ENCODE results near the gene FLYWCH1.
A peak's percentile ranks its signal among the peaks of the same experiment; 100 is the strongest.
"Not testable (repeated sequence)": the region's sequence is repeated elsewhere in the genome, so short reads cannot be mapped to it uniquely, and the experiment has no call there.

Gene FLYWCH1

GRCh38 chr16:2899564-2900072, 12.1 kb upstream of the FLYWCH1 start:
- no peak for DNase-seq (ENCODE audit: low read depth in 2 of 2)

- DNase-seq (ENCODE audit: low read depth in 2 of 2), result no peak
Observed at GRCh38 chr16:2900526-2901075, 11.1 kb upstream of the FLYWCH1 start.

DNA sequence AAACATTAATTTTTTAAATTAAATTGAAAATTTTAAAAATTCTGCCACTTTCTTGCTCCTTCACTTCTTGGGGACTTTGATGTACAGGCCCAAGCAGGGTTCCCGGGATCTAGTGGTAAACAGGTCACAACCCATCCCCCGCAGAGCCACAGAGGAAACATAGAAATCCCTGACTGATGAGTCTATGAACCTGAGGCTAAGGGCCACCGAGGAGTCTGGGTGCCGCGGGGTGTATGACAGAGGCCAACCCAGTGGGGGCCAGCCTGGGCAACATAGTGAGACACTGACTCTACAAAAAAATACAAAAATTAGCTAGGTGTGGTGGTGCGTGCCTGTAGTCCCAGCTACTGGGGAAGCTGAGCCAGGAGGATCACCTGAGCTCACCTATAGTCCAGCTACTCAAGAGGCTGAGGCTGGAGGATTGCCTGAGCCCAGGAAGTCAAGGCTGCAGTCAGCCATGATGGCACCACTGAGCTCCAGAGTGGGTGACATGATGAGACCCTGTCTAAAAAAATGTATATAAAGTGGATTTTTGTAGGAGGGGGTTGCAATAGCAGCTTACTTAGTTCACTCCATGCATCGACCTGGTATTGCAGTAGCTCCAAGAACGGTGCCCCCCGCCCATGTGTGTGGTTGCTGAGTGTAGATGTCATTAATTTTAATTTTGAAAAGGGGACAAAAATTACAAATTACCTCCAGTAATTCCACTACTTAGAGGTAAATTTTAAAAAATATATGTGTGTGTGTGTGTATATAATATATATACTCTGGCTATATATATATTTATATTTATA, 9.2 kb upstream of the FLYWCH1 start:
- no peak for DNase-seq (ENCODE audit: low read depth in 2 of 2)

DNA sequence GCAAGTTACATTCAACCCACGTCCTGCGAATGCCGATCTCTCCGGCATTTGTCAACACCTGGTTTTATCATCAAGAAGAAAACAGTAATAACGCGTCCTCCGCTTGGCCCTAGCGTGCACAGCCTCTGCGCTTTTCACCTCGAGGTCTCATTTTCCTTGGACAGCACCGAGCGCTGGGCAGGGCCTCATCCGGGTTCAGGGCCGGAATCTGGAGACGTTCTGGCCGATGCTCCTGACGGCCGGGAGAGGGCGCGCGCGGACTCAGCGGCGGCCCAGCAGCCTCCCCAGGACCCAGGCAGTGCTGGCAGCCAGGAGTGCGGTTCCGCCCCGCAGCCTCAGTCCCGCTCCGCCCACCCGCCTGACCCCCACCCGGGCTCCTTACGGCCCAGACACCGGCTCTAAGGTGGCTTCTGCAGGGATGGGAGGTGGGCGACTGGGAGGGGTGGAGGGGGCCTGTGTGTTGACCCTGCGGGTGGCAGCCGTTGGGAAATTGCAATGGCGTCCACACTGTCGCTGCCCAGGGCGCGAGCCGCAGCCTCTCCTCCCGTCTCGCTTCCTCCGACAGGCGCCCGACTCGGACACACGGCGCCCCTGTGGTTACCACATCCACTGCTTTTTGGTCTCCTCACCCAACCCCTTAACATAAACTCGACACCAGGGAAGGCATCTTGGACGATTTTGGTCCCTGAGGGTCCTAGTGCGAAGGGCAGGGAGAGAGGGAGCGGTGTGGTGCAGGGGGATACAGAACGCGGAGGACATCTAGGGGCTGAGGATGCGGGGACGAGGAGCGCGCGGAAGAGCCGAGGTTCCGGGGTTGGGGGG, 7.4 kb upstream of the FLYWCH1 start:
- DNase-seq (ENCODE audit: low read depth in 2 of 2), result peak; percentile 44 to 50

GRCh38 chr16:2904922-2905240, 6.8 kb upstream of the FLYWCH1 start:
- no peak for DNase-seq (ENCODE audit: low read depth in 2 of 2)

DNA sequence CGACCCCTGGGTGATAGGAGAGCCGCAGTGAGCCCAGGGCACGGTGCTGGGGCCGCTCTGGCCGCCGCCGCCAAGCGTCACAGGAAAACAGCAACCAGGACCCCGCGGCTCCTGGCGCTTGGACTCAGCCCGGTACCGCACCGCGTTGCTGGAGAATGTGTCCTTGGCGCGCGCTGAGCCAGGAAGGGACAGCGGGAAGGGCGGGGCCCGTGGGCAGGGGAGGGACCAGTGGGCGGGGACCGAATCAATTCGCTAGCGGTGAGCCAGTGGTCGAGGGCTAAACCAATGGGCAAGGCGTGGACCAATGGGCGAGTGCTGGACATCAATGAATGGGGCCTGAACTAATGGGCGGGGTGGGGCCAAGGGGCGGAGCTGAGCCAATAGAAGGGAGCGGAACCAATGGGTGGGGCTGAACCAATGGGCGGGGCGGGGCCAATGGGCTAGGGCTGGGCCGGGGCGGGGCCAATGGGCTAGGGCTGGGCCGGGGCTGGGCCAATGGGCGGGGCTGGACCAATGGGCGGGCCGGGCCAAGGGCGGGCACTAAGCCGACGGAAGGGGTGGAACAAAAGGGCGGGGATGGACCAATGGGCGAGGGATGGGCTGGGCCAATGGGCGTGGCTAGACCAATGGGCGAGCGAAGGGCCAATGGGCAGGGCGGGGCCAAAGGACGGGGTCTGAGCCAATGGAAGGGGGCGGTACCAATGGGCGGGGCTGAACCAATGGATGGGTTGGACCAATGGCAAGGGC, 6.3 kb upstream of the FLYWCH1 start:
- DNase-seq (ENCODE audit: low read depth in 2 of 2), result peak; percentile 60 to 72

- DNase-seq (ENCODE audit: low read depth in 2 of 2), result no peak
Observed at GRCh38 chr16:2905988-2906387, 5.7 kb upstream of the FLYWCH1 start.

DNA sequence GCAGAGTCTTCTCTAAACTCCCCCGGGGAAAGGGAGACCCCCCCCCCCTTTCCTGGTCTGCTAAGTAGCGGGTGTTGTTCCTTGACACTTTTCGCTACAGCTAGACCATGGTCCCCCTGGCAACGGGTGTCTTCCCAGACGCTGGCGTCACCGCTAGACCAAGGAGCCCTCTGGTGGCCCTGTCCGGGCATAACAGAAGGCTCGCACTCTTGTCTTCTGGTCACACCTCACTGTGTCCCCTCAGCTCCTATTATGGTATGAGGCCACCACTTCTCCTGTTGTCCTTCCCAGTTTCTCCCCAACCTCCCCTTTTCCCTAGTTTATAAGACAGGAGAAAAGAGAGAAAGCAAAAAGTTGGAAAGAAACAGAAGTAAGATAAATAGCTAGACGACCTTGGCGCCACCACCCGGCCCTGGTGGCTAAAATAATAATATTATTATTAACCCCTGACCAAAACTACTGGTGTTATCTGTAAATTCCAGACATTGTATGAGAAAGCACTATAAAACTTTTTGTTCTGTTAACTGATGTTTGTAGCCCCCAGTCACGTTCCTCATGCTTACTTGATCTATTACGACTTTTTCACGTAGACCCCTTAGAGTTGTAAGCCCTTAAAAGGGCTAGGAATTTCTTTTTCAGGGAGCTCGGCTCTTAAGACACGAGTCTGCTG, 4.5 kb upstream of the FLYWCH1 start:
- DNase-seq (ENCODE audit: low read depth in 2 of 2), result not testable (repeated sequence)

- no peak for DNase-seq (ENCODE audit: low read depth in 2 of 2)
Observed at GRCh38 chr16:2910441-2910969, 1.2 kb upstream of the FLYWCH1 start.

- DNase-seq (ENCODE audit: low read depth in 2 of 2), result no peak
Observed at GRCh38 chr16:2912330-2913199, 834 bp downstream of the FLYWCH1 start.

GRCh38 chr16:2913603-2914002, 1.9 kb downstream of the FLYWCH1 start:
- DNase-seq (ENCODE audit: low read depth in 2 of 2), result no peak

DNA sequence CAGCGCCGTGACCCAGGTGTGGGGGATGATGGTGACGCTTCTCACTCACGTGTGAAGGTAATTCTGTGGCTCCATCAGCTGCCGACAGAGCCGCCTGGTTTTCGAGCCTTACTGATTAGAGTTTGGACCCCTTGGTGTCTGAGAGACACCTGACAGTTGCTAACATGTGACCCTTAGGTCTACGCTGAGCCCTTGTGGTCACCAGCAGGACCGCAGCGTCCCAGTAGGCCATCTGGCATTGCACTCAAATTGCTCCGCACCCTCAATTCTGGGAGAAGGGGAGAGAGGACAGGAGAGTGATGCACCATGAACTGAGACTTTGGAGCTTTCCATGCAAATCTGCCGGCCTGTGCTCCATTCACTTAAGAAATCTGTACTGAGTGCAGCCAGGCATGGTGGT, 2.5 kb downstream of the FLYWCH1 start:
- DNase-seq (ENCODE audit: low read depth in 2 of 2), result no peak

DNA sequence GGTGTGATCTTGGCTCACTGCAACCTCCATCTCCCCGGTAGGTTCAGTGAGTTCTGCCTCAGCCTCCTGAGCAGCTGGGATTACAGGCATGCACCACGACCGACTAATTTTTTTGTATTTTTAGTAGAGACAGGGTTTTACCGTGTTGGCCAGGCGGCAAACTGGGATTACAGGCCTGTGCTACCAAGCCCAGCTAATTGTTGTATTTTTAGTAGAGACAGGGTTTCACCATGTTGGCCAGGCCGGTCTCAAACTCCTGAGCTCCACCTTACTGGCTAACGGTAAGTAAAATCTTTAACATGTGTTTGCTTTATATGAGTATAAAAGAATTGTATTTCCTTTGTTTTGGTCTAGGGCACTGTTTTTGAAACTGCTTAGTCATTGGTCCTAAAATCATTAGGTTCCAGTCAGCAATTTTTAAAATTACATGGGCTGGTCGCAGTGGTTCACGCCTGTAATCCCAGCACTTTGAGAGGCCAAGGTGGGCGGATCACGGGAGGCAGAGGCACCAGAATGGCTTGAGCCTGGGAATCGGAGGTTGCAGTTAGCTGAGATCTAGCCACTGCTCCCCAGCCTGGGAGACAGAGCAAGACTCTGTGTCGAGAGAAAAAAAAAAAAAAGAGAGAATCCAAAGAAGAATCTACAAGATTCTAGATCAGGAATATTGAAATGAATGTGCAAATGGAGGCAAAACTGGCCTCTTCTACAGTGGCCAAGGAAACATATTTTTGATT, 3.6 kb downstream of the FLYWCH1 start:
- no peak for DNase-seq (ENCODE audit: low read depth in 2 of 2)

GRCh38 chr16:2919511-2920255, 8.0 kb downstream of the FLYWCH1 start:
- DNase-seq (ENCODE audit: low read depth in 2 of 2), result peak in 1 of 2 donors; percentile 44

GRCh38 chr16:2923481-2923880, 11.8 kb downstream of the FLYWCH1 start:
- no peak for DNase-seq (ENCODE audit: low read depth in 2 of 2)

DNA sequence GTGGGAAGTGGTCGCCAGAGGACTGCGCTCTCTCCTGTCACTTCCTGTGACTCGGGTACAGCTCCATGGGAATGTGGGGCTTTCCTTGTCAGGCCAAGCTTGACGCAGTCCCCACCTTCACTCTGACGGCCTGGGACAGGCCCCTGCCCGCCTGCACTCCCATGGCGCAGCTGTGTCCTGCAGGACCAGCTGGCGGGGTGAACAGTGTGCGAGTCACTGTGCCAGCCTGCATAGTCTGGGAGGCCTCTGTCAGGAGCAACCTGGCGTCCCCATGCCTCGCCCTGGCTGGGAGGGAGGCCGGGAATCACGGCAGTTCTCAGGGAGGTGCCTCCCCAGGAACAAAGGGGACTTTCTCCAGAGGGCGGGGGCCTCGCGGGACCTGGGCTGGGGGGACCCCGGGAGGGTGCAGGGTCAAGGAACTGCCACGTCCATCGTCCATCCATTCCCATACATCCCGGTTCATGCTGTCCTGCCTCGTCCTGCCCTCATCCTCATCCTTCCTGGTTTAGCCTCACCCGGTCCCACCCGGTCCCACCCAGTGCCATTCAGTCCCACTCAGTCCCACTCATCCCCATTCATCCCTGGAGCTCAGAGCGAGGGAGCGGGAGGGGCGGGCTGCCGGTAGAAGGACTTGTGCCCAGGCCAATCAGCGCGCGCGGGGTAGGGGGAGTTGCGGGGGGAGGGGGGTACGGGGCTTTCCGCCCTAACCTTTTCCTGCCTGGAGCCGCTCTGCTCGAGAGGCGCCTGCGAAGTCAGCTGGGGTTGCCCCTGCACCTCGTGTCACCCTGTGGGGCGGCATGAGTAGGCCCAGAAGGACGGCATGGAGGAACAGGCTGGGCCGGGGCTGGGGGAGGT, 13.4 kb downstream of the FLYWCH1 start:
- DNase-seq (ENCODE audit: low read depth in 2 of 2), result no peak

DNA sequence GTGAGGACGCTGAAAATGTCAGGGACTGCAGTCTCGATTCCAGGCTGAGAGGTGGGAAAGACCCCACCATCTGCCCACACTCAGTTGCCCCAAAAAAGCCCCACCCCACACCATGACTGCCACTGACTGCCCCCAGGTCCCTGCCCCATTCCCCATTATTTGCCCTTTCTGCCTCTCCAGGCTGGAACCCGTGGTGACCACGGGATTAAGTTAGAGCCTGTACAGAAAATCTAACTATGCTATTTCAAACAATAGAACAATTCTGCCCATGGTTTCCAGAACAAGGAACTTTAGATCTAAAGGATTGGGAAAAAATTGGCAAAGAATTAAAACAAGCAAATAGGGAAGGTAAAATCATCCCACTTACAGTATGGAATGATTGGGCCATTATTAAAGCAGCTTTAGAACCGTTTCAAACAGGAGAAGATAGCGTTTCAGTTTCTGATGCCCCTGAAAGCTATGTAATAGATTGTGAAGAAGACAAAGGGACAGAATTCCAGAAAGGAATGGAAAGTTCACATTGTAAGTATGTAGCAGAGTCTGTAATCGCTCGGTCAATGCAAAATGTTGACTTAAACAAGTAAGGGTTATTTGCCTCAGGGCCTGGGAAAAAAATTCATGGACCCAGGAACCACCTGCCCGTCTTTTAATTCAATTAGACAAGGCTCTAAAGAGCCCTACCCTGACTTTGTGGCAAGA, 14.4 kb downstream of the FLYWCH1 start:
- DNase-seq (ENCODE audit: low read depth in 2 of 2), result no peak
